Panc1 (cell line): ENCODE measurements around the gene GALNT1. TPM values are rescaled to one million over a fixed set of nuclear protein-coding genes. Genes with fewer than 3 reads are reported as not detected.
A peak's percentile ranks its signal among the peaks of the same experiment; 100 is the strongest.

Experiments
- ATAC-seq: fragments of 200-7000 bp; cut with Tn5 transposase; 2 replicates; pipeline ENCODE4 v1.9.1; 2020; ENCODE audit warnings: mild to moderate bottlenecking, moderate library complexity
- BruUV-seq: library from RNA; stranded (reverse); fragments of 400-500 nt; replicated peaks from 2 replicates; lab custom pipeline; 2021; lab: Mats Ljungman, UMichigan
- CTCF ChIA-PET: fragments of 300-600 bp; sonication (Branson Sonifier 250); formaldehyde crosslinking; loops from one replicate; lab custom pipeline; 2022; ENCODE audit warnings: antibody characterized with exemption; lab: Charles Lee
- POLR2A ChIA-PET: fragments of 300-600 bp; sonication (Branson Sonifier 250); formaldehyde crosslinking; loops from one replicate; lab custom pipeline; 2022; ENCODE audit warnings: antibody characterized with exemption; lab: Charles Lee
- DNase-seq: peaks from one replicate; pipeline ENCODE4 v3.0.0-alpha.2; 2010; ENCODE audit warnings: low read depth, low spot score
- H3K27ac ChIP-seq: 2 replicates; pipeline ENCODE4 v1.5.1; 2011; ENCODE audit warnings: mild to moderate bottlenecking, low read length, inconsistent platforms
- H3K27me3 ChIP-seq: fragments of 200-500 bp; sonication (Bioruptor generic); 2 replicates; pipeline ENCODE4 v1.6.0; 2014; ENCODE audit warnings: low read length, inconsistent platforms; ENCODE audit not compliant: control insufficient read depth, insufficient read depth
- H3K36me3 ChIP-seq: fragments of 200-500 bp; sonication (Bioruptor generic); 2 replicates; pipeline ENCODE4 v1.5.1; 2014; ENCODE audit warnings: inconsistent platforms, mild to moderate bottlenecking, low read length, moderate library complexity; ENCODE audit not compliant: control insufficient read depth, insufficient read depth
- H3K4me1 ChIP-seq: 2 replicates; pipeline ENCODE4 v1.5.1; 2011; ENCODE audit warnings: inconsistent platforms, mild to moderate bottlenecking, low read length, moderate library complexity; ENCODE audit not compliant: control insufficient read depth, insufficient read depth
- H3K4me3 ChIP-seq, 2 experiments: 2 replicates each; pipeline ENCODE4 v1.5.1; 2011 to 2012; ENCODE audit warnings: low read depth in 2 of 2, low read length in 2 of 2, mild to moderate bottlenecking in 2 of 2, inconsistent platforms in 1 of 2, moderate library complexity in 1 of 2
- H3K9me3 ChIP-seq: fragments of 200-500 bp; sonication (Bioruptor generic); 2 replicates; pipeline ENCODE4 v1.5.1; 2014; ENCODE audit warnings: low read depth, mild to moderate bottlenecking, inconsistent platforms, low read length, moderate library complexity; ENCODE audit not compliant: control insufficient read depth, insufficient read depth
- CTCF ChIP-seq: fragments of 450-650 bp; IDR thresholded peaks from 2 replicates; pipeline ENCODE4 v1.5.1; 2017; ENCODE audit warnings: mild to moderate bottlenecking
- POLR2AphosphoS5 ChIP-seq: IDR thresholded peaks from 2 replicates; pipeline ENCODE4 v1.6.1; 2012; ENCODE audit warnings: mild to moderate bottlenecking, low read depth, low read length, moderate library complexity
- REST ChIP-seq, 2 experiments: IDR thresholded peaks; 2 replicates each; pipeline ENCODE4 v1.6.1; 2011 to 2012; ENCODE audit warnings: low read depth in 2 of 2, control low read depth in 1 of 2, low read length in 1 of 2, mild to moderate bottlenecking in 1 of 2, moderate library complexity in 1 of 2; ENCODE audit not compliant: insufficient read depth in 1 of 2
- SIN3A ChIP-seq: IDR thresholded peaks from 2 replicates; pipeline ENCODE4 v1.6.1; 2012; ENCODE audit warnings: low read depth, mild to moderate bottlenecking, low read length, moderate library complexity, borderline replicate concordance; ENCODE audit not compliant: insufficient read depth
- TCF7L2 ChIP-seq: IDR thresholded peaks from 2 replicates; pipeline ENCODE4 v1.6.1; 2011; ENCODE audit warnings: mild to moderate bottlenecking, low read depth, low read length, inconsistent platforms
- in situ Hi-C: cut with HindIII; loops from 2 replicates; pipeline ENCODE4 v1.10.0; 2016; ENCODE audit warnings: low sequenced_read_pairs, low pct_unique_long_range_greater_than_20kb
- intact Hi-C: fragments of 100-400 bp; cut with micrococcal nuclease; formaldehyde crosslinking; loops from one replicate; pipeline ENCODE4 v1.10.0; 2022; ENCODE audit not compliant: unreplicated experiment
- total RNA-seq: library from RNA; stranded (reverse); gene quantifications from one replicate; pipeline ENCODE4 v1.2.1, GENCODE V29; 2021; ENCODE audit not compliant: unreplicated experiment

GALNT1 gene
- total RNA-seq, 1 experiment from 2014 or later, result 147 TPM

DNA sequence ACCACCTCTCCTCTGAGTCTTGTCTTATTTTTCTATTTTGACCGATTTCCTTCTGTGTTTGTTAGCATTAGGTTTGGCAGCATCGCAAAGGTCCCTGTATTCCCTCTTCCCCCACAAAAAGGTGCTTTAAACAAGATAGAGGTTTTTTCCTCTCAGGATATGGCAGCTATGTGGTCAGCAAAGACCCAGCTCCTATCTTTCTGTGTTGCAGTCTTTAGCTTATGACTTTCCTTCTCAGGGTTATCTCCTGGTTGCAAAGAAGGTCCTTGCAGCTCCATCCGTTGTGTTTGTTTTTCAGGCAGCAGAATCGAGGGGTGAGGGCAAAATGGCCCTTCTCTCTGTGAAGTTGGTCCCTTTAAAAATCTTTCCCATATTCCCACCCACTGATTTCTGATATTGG is 38.4 kb downstream of the GALNT1 start:
- Histone ChIP-seq H3K4me1 (peaks cover 45% of the 10 kb centered on the region), H3K27ac (peak overlapping the region; percentile 90)

DNA sequence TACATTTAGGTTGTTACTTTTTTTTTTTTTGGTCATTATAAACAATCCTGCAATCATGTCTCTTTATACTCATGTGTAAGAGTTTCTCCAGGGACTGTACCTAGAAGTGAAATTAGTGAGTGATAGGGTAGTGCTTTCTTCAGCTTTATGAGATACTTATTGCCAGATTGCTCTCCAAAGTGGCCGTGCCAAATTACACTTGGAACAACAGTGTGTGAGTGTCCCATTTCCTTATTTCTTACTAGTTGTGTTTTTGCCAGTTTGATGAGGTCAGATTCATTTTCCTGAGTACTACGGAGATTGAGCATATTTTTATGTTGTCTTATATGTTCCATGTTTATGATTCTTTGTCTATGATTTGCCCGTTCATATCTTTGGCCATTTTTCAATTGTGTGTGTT is 39.2 kb downstream of the GALNT1 start:
- no peaks in the 10 kb centered on the region for H3K27me3 ChIP-seq
- intact Hi-C loops (no loop called here), in situ Hi-C loops (no loop called here)
- POLR2A ChIA-PET, result no interaction called here
- peak overlapping the region; percentile 1; the same call in 1 of the 2 replicates for H3K27ac ChIP-seq
- BruUV-seq, result no TSS peak
- DNase-seq (no peak), ATAC-seq (no peak)
- CTCF ChIA-PET, result no interaction called here
- no peak overlapping the region for H3K4me3 ChIP-seq
- no peaks in the 10 kb centered on the region for H3K36me3 ChIP-seq
- H3K9me3 ChIP-seq, result peaks cover 23% of the 10 kb centered on the region; the same call in 1 of the 2 replicates
- TF ChIP-seq TCF7L2 (no peak), SIN3A (no peak), REST (IDR thresholded peaks at IDR 0.05; ENCODE audit: insufficient read depth in 1 of 2, low read depth in 2 of 2, low read length in 1 of 2) (no peak), POLR2AphosphoS5 (no peak), CTCF (no peak)
- peaks cover 36% of the 10 kb centered on the region for H3K4me1 ChIP-seq

More for the DNA sequence above, 38.4 kb downstream of the GALNT1 start:
- ChIA-PET CTCF (no interaction called here), POLR2A (no interaction called here)
- in situ Hi-C loops (no loop called here), intact Hi-C loops (no loop called here)
- Histone ChIP-seq H3K36me3 (no peaks in the 10 kb centered on the region), H3K27me3 (no peaks in the 10 kb centered on the region), H3K4me3 (no peak overlapping the region), H3K9me3 (peaks cover 15% of the 10 kb centered on the region; the same call in 1 of the 2 replicates)
- ATAC-seq (no peak), DNase-seq (no peak)
- TF ChIP-seq POLR2AphosphoS5, result no peak
- no peak for TF ChIP-seq TCF7L2
- no peak for TF ChIP-seq REST (IDR thresholded peaks at IDR 0.05; ENCODE audit: insufficient read depth in 1 of 2, low read depth in 2 of 2, low read length in 1 of 2)
- no peak for TF ChIP-seq SIN3A
- no peak for TF ChIP-seq CTCF
- no TSS peak for BruUV-seq
